Stomach smooth muscle (tissue), 2 donors: ENCODE measurements around the gene NANOS3.

Experiments used
- H3K27ac ChIP-seq: one replicate; pipeline ENCODE4 v1.7.0; 2013; ENCODE audit warnings: mild to moderate bottlenecking, low read length, inconsistent platforms
- H3K27me3 ChIP-seq, 2 donors: one replicate each; pipeline ENCODE4 v1.7.0; 2013; ENCODE audit warnings: low read length in 2 of 2; ENCODE audit not compliant: insufficient read depth in 2 of 2, control insufficient read depth in 1 of 2
- H3K36me3 ChIP-seq, 2 donors: one replicate each; pipeline ENCODE4 v1.7.0; 2013; ENCODE audit warnings: low read length in 2 of 2; ENCODE audit not compliant: control insufficient read depth in 2 of 2, insufficient read depth in 2 of 2
- H3K4me1 ChIP-seq: one replicate; pipeline ENCODE4 v1.7.0; 2013; ENCODE audit warnings: low read length; ENCODE audit not compliant: control insufficient read depth, insufficient read depth
- H3K4me3 ChIP-seq, 2 donors: one replicate each; pipeline ENCODE4 v1.7.0; 2013; ENCODE audit warnings: low read length in 2 of 2
- H3K9ac ChIP-seq, 2 donors: one replicate each; pipeline ENCODE4 v1.7.0; 2013; ENCODE audit warnings: low read length in 2 of 2, mild to moderate bottlenecking in 1 of 2
- H3K9me3 ChIP-seq, 2 donors: one replicate each; pipeline ENCODE4 v1.7.0; 2013; ENCODE audit warnings: low read length in 2 of 2; ENCODE audit not compliant: control insufficient read depth in 2 of 2
- donor health status: healthy.
- donor health status: Pancreatic carcinoma.

NANOS3 gene

DNA sequence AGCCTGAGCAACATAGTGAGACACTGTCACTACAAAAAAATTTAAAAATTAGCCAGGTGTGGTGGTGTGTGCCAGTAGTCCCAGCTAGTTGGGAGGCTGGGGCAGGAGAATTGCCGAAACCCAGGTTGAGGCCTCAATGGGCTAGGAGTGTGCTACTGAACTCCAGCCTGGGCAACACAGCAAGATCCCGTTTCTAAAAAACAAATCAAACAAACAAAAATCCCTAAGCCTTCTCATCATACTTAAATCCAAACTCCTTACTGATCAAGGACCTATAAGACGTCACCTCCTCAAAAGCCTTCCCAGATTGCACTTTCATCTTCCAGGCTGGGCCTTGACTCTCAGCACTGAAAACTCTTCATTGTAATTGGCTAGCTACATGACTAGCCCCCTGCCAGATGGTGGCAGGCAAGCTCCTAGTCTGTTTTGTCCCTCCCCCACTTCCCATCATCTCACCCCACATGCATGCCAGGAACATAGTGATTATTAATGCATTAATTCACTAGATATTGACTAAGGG, 17.5 kb upstream of the NANOS3 start:
- H3K27me3 ChIP-seq: no peaks in the 10 kb centered on the region
- H3K36me3 ChIP-seq: no peaks in the 10 kb centered on the region
- H3K27ac ChIP-seq: no peak overlapping the region
- no peak overlapping the region for H3K9ac ChIP-seq
- H3K9me3 ChIP-seq: no peaks in the 10 kb centered on the region
- peaks cover 11% of the 10 kb centered on the region for H3K4me1 ChIP-seq
- no peak overlapping the region for H3K4me3 ChIP-seq

DNA sequence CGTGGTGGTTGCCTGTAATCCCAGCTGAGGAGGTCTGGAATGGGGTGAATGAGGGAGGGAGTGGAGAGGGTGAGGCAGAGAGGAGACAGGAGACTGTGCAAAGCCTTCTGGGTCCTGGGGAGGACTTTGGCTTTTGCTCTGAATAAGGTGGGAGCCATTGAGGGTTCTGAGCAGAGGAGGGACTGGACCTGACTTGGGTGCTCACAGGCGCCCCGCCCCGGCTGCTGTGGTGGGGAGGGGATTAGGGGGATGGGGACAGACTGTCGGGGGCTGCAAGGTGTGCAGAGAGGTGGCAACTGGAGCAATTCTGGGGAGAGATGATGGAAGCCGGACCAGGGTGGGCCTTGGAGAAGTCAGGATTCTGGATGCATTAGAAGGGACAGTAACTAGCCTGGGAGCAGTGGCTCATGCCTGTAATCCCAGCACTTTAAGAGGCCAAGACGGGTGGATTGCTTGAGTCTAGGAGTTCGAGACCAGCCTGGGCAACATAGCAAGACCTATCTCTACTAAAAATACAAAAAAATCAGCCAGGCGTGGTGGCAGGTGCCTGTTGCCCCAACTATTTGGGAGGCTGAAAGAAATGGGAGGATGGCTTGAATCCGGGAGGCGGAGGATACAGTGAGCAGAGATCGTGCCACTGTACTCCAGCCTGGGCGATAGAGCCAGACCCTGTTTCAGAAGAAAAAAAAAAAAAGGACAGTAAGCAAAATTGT, 16.1 kb upstream of the NANOS3 start:
- peak overlapping the region; percentile 90 for H3K27ac ChIP-seq
- H3K9ac ChIP-seq: no peak overlapping the region
- no peaks in the 10 kb centered on the region for H3K9me3 ChIP-seq
- H3K27me3 ChIP-seq: no peaks in the 10 kb centered on the region
- H3K4me1 ChIP-seq: peaks cover 13% of the 10 kb centered on the region
- H3K36me3 ChIP-seq: no peaks in the 10 kb centered on the region
- peak overlapping the region in 1 of 2 donors; percentile 74 for H3K4me3 ChIP-seq

DNA sequence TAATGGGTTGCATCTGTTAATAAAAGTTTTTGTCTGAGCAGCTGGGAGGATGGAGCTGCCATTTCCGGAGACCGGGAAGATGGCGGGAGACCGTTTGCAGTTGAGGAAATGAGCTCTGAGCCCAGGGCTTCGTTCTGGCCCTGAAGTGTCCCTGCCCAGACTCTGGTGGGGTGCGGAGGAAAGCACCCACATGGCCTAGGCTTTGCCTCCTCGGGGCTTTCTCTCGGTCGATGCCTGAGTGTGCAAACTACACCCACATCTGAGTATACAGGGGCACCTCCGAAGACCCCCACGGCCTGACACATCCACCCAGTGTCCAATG, 15.6 kb upstream of the NANOS3 start:
- peak overlapping the region; percentile 90 for H3K27ac ChIP-seq
- H3K27me3 ChIP-seq: no peaks in the 10 kb centered on the region
- H3K4me1 ChIP-seq: peaks cover 18% of the 10 kb centered on the region
- H3K4me3 ChIP-seq: peak overlapping the region; percentile 68 to 74
- no peaks in the 10 kb centered on the region for H3K36me3 ChIP-seq
- H3K9ac ChIP-seq: peak overlapping the region; percentile 44 to 74
- no peaks in the 10 kb centered on the region for H3K9me3 ChIP-seq

DNA sequence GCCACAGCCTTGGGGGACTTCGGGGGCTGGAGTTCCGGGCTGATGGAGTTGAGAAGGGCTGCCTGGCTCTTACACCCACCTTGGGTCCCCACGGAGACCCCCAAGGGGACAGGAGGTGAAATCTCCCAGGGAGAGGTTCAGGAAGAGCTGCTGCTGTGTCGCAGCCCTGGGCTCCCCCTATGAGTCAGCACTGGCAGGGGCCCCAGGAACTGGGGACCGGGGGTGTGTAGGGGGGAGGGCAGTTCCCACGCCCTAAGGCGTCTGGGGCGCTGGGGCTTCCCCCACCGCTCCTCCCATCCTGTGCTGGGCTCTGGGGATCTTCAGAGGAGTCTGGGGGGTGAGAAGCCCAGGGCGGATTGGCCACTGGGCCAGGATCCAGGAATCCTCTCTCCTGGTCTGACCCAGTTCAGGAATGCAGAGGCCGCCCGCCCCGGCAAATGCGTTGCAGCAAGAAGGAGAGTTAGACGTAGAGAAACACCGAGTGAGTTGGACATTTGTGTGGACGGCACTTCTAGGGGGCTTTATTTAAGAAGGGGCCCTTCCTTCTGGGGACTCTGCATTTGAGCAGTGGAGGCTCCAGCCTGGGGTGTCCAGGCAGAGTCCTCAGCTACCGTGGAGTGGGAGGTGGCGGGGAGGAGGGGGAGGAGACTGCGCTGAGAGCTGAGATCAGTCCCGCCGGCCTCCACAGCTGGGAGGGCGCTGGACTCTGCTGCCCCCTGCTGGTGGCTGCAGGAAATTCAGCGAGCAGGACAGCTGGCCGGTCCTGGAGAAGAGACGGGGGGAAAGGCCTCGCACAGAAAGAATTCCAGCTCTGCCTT, 15.0 kb upstream of the NANOS3 start:
- Histone ChIP-seq H3K36me3 (no peaks in the 10 kb centered on the region), H3K27me3 (no peaks in the 10 kb centered on the region), H3K27ac (peak overlapping the region; percentile 90), H3K4me3 (peak overlapping the region; percentile 68 to 74), H3K4me1 (peaks cover 22% of the 10 kb centered on the region), H3K9ac (peak overlapping the region; percentile 44 to 74), H3K9me3 (no peaks in the 10 kb centered on the region)

DNA sequence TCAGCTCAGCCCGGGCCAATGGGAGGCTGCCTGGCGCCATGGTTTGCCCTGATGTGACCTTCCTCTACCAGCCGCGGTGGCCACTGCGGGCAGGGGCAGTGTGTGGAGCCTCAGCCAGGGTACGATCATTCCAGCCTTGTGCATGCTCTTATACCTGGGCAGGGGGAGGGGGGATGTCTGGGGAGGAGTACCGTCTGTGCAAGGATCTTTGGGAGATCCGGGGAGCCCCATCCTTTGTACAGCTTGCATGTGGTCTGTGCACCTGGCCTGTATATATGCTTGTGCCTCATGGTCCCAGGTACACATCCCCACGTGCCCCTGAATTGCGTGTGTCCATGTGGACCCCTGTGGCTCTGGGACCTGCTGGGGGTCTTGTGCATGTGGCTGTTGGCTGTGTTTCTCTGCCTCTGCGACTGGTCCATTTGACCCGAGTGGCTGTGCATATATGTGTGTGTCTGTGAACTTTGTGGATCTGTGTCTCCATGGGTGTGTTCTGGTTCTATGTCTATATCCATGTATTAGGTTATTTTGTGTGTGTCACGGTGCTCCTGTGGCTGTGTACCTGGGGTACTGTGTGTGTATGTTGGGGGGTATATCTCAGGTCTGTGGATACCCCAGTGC, 12.8 kb upstream of the NANOS3 start:
- Histone ChIP-seq H3K4me3 (no peak overlapping the region), H3K9me3 (no peaks in the 10 kb centered on the region), H3K27ac (peak overlapping the region; percentile 55), H3K36me3 (no peaks in the 10 kb centered on the region), H3K27me3 (no peaks in the 10 kb centered on the region), H3K9ac (no peak overlapping the region), H3K4me1 (peaks cover 22% of the 10 kb centered on the region)

DNA sequence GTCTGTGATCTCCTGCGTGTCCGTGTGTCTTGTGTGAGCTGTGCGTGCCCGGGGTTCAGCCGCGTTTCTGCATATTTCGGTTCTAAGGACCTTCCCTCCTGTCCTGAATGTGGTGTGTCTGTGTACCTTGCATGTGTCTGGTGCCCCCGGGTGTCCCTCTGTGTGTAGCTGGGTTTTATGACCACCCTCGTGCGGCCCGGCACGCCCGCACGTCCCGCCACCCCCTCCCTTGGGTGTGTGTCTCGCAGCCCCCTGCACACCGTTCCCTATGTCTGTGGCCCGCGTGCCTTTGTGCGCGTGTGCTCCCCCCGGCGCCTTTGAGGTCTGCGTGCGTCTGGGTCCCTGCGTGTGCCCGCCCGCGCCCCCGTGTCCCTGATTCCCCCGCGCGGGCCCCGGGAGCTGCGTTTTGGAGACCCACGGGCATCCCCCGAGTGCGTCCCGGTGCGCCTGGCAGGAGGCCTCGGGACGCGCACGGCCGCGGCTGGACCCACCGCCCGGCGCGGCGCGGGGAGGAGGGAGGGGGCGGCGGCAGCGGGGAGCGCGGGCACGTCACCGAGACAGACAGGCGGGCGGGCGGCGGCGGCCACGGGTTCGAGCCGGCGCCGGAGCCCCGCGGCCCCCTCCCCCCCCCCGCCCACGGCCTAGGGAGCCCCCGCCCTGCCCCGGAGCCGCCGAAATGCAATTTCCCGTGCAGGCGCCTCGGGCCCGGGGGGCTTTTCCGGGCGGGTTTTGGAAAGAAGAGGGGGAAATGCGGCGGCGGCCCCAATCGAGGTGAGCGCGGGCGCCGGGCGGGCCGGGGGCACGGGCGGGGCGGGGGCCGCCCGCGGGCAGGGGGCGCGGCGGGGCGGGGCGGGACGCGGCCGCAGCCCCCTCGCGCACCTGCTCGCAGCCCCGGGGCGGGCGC, 12.0 kb upstream of the NANOS3 start:
- peak overlapping the region in 1 of 2 donors; percentile 73 for H3K4me3 ChIP-seq
- peaks cover 22% of the 10 kb centered on the region for H3K4me1 ChIP-seq
- peak overlapping the region; percentile 55 for H3K27ac ChIP-seq

DNA sequence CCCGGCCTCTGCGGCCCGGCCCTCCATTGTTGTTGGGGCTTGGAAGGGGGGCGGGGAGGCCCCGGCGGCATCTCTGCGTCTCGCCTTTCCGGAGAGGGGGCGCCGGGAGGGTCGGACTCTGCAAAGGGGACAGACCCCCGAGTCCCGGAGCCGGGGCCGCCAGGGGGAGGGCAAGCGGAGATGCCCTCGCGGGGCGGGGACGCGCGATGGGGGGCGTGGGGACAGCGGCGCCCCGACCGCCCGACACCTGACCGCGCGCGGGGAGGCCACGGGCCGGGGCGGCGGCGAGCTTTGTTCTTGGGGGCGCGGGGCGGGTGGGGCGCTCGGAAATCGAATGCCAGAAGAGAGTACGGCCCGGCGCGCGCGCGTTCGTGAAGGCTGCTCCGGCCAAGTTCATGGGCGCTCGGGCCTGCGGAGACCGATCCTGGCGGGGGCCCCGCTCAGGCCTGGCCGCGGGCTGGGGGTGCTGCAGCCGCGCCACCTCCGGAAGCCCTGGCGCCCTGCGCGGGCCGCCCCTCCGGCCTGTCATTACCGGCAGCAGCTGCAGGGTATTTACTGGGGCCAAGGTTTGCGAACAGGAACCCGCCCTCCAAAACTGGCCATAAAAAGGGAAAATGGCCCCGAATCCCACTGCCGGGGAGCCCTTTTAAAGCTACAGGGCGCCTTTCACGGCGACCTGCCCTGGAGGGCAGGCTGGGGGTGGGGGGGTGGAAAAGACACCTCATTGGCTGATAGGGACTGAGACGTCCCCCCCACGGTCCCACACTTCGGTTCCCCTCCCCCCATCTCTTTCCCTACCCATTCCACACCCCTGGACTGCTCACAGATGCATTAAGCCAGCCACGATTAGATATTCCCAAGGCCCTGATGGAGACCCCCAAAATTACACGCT, 11.1 kb upstream of the NANOS3 start:
- no peaks in the 10 kb centered on the region for H3K27me3 ChIP-seq
- peak overlapping the region; percentile 73 to 76 for H3K4me3 ChIP-seq
- H3K9ac ChIP-seq: peak overlapping the region; percentile 62 to 73
- H3K36me3 ChIP-seq: no peaks in the 10 kb centered on the region
- H3K4me1 ChIP-seq: peaks cover 22% of the 10 kb centered on the region
- H3K27ac ChIP-seq: no peak overlapping the region
- H3K9me3 ChIP-seq: no peaks in the 10 kb centered on the region

More for the DNA sequence above, 12.0 kb upstream of the NANOS3 start:
- H3K36me3 ChIP-seq: no peaks in the 10 kb centered on the region
- H3K27me3 ChIP-seq: no peaks in the 10 kb centered on the region
- H3K9me3 ChIP-seq: no peaks in the 10 kb centered on the region
- no peak overlapping the region for H3K9ac ChIP-seq

DNA sequence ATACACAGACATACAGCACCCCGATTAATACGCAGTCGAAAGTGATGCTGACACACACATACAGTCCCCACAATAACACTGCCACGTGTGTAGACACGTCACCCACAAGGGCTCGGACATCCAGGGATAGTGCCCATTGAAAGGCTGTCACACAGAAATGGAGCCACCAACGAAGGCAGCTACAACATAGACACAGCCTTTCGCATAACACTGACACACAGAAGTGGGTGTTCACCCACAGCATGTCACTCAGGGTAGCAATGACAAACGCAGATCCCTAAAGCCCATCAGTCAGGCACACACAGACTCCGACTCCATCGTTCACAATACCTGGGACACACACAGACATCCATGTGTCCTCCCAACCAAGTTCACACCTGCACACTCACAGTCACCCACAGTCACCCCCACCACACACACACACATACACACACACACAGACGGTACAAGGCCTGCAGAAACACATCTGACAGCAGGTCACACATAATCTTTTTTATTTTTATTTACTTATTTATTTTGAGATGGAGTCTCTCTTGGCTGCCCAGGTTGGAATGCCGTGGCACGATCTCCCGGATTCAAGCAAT, 10.4 kb upstream of the NANOS3 start:
- Histone ChIP-seq H3K27ac (no peak overlapping the region), H3K9ac (peak overlapping the region; percentile 62 to 73), H3K4me3 (peak overlapping the region; percentile 73 to 76)

DNA sequence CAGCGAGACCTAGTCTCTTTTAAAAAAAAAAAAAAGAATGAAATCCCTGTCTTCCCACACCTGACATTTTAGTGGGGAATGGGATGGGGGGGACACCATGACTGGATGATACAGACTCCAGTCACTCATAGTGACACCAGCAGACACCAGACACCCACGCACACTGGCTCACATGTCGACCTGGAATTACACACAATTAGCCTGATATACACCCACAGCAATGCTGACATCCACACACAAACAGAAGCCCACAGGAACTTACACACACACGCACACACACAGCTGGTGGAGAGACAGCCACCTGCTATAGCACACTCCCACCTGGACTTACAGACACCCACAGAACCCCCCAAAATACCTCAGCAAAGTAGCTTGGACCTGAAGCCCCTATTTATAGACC, 8.3 kb upstream of the NANOS3 start:
- Histone ChIP-seq H3K36me3 (no peaks in the 10 kb centered on the region), H3K9ac (no peak overlapping the region), H3K27ac (no peak overlapping the region), H3K9me3 (no peaks in the 10 kb centered on the region), H3K4me3 (no peak overlapping the region), H3K4me1 (peaks cover 13% of the 10 kb centered on the region), H3K27me3 (peaks cover 0 to 4% of the 10 kb centered on the region in 2 donors)

More for the DNA sequence above, 10.4 kb upstream of the NANOS3 start:
- Histone ChIP-seq H3K36me3 (no peaks in the 10 kb centered on the region), H3K27me3 (no peaks in the 10 kb centered on the region), H3K9me3 (no peaks in the 10 kb centered on the region), H3K4me1 (peaks cover 18% of the 10 kb centered on the region)
